Uterus (tissue), 4 donors: ENCODE results near the gene RBM10. TPM values are rescaled to one million over a fixed set of nuclear protein-coding genes. Genes with fewer than 3 reads are reported as not detected.

Experiments used
- DNase-seq, 2 donors: peaks; one replicate each; pipeline ENCODE4 v3.0.0-alpha.2; 2019 to 2020
- H3K27ac ChIP-seq, 2 donors: fragments of 200-600 bp; sonication (generic); 1 replicate in 1 of 2; 2 replicates in 1 of 2; pipeline ENCODE4 v1.5.1; 2016 to 2018
- H3K27me3 ChIP-seq, 2 donors: fragments of 200-600 bp; sonication (generic); one replicate each; pipeline ENCODE4 v1.5.1; 2018 to 2019; ENCODE audit warnings: control low read depth in 1 of 2
- H3K36me3 ChIP-seq, 2 donors: fragments of 200-600 bp; sonication (generic); one replicate each; pipeline ENCODE4 v1.5.1; 2019; ENCODE audit warnings: control low read depth in 1 of 2
- H3K4me1 ChIP-seq, 2 donors: fragments of 200-600 bp; sonication (generic); one replicate each; pipeline ENCODE4 v1.5.1; 2018 to 2019; ENCODE audit warnings: control low read depth in 1 of 2
- H3K4me3 ChIP-seq, 2 donors: fragments of 200-600 bp; sonication (generic); 1 replicate in 1 of 2; 2 replicates in 1 of 2; pipeline ENCODE4 v1.5.1; 2018 to 2019; ENCODE audit warnings: mild to moderate bottlenecking in 1 of 2
- H3K9me3 ChIP-seq, 2 donors: fragments of 200-600 bp; sonication (generic); one replicate each; pipeline ENCODE4 v1.5.1; 2019; ENCODE audit warnings: control low read depth in 1 of 2
- POLR2A ChIP-seq, 2 donors: fragments of 450-650 bp; IDR thresholded peaks; one replicate each; pipeline ENCODE4 v1.6.1; 2016; ENCODE audit warnings: antibody characterized with exemption in 2 of 2, mild to moderate bottlenecking in 1 of 2, moderate library complexity in 1 of 2
- intact Hi-C: fragments of 100-400 bp; cut with DNase I; formaldehyde crosslinking; loops from one replicate; pipeline ENCODE4 v1.15.1; 2023; ENCODE audit warnings: low total_unique reads
- total RNA-seq, 4 donors: library from RNA; depleted of rRNA in 3 of 4; stranded (reverse); fragments of >200 nt in 3 of 4; gene quantifications; one replicate each; pipeline versions ENCODE4 v1.1.0 to v1.2.4, GENCODE V29; 2014 to 2023
- TF ChIP-seq, protein P1 (sequence below), 4 experiments: fragments of 200-600 bp in 2 of 4; fragments of 450-650 bp in 2 of 4; sonication (generic) in 2 of 4; IDR thresholded peaks; one replicate each; pipeline ENCODE4 v1.5.1; 2016 to 2019; ENCODE audit warnings: antibody characterized with exemption in 4 of 4, mild to moderate bottlenecking in 2 of 4, moderate library complexity in 1 of 4
- donor health status: DM: yes; HTN: yes; CAD: no.

The RBM10 gene
- total RNA-seq, 4 donors from 2014 or later, result 4.4 to 45.4 (median 22.3) TPM

DNA sequence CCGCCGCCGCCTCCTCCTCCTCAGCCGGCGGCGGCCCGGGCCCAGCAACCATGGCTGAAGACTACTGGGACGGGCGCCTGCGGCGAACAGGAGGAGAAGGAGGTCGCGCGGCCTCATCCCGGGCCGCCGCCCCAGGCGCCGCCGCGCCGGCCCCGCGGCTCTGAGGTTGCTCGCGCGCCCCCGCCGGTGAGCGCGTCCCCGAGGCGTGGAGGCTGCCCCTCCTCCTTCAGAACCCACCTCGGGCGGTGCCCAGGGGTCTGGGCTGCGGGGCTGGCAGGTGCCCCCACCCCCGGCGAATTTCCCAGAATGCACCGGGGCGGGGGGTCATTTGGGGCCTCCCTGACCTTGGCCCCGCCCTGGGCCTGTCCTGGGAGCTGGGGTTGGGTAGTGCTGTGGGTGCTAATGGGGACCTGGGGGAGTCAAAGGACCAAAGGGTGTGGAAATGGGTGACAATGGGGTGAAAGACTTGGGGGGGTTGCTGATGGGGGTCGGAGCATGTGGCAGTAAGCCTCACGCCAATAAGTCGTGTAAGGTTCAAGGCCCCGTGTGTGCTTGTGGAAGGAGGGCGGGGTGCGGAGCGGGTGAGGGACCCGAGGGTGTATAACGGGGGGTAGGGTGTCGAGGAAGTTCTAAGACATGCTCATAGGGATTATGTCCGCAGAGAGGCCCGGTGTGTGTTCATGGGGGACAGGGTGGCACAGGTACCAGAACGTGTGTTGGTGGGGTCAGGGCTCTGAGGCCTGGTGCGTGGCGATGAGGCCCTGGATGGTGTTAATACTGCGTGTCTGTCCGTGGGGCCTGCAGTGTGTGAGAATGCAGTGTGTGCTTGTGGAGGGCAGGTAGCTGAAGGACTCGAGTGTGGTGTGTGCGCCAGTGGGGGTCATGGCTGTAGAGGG is 74.1 kb downstream of the RBM10 start:
- peak overlapping the region; percentile 95 for H3K27ac ChIP-seq
- H3K36me3 ChIP-seq, result no peaks in the 10 kb centered on the region
- peak overlapping the region; percentile 47 to 87 for H3K4me3 ChIP-seq
- H3K27me3 ChIP-seq, result no peaks in the 10 kb centered on the region
- peak; percentile 49 to 68 for DNase-seq
- peaks cover 0 to 11% of the 10 kb centered on the region in 2 donors for H3K4me1 ChIP-seq
- no peak for TF ChIP-seq POLR2A (IDR thresholded peaks at IDR 0.05)
- TF ChIP-seq, protein P1, sequence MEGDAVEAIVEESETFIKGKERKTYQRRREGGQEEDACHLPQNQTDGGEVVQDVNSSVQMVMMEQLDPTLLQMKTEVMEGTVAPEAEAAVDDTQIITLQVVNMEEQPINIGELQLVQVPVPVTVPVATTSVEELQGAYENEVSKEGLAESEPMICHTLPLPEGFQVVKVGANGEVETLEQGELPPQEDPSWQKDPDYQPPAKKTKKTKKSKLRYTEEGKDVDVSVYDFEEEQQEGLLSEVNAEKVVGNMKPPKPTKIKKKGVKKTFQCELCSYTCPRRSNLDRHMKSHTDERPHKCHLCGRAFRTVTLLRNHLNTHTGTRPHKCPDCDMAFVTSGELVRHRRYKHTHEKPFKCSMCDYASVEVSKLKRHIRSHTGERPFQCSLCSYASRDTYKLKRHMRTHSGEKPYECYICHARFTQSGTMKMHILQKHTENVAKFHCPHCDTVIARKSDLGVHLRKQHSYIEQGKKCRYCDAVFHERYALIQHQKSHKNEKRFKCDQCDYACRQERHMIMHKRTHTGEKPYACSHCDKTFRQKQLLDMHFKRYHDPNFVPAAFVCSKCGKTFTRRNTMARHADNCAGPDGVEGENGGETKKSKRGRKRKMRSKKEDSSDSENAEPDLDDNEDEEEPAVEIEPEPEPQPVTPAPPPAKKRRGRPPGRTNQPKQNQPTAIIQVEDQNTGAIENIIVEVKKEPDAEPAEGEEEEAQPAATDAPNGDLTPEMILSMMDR (IDR thresholded peaks at IDR 0.05), result no peak
- no peaks in the 10 kb centered on the region for H3K9me3 ChIP-seq
- intact Hi-C loops, result no loop called here

DNA sequence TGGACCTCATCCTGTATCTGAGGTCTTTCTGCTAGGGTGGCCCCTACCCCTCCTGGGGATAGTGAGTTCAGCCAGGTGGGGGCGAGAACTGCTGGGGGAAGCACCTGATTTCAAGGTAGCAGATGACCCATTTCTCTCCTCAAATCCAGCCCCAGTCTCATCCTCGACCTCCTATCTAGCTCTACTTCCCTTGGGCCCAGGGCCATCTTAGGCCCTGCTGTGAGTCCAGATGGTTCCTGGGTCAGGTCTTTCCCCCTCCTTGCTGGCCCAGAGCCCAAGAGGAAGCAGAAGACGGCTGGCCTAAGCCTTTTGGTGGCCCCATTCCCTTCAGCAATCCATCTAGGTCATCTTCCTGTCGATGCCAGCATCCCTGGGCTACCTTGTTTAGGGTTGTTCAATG is 76.7 kb downstream of the RBM10 start:
- H3K36me3 ChIP-seq, result no peaks in the 10 kb centered on the region
- no peaks in the 10 kb centered on the region for H3K9me3 ChIP-seq
- no peak for TF ChIP-seq POLR2A (IDR thresholded peaks at IDR 0.05)
- TF ChIP-seq, protein P1 (IDR thresholded peaks at IDR 0.05), result no peak
- peaks cover 0 to 11% of the 10 kb centered on the region in 2 donors for H3K4me1 ChIP-seq
- no peaks in the 10 kb centered on the region for H3K27me3 ChIP-seq
- no peak for DNase-seq
- H3K4me3 ChIP-seq, result no peak overlapping the region
- H3K27ac ChIP-seq, result no peak overlapping the region
- intact Hi-C loops, result no loop called here

DNA sequence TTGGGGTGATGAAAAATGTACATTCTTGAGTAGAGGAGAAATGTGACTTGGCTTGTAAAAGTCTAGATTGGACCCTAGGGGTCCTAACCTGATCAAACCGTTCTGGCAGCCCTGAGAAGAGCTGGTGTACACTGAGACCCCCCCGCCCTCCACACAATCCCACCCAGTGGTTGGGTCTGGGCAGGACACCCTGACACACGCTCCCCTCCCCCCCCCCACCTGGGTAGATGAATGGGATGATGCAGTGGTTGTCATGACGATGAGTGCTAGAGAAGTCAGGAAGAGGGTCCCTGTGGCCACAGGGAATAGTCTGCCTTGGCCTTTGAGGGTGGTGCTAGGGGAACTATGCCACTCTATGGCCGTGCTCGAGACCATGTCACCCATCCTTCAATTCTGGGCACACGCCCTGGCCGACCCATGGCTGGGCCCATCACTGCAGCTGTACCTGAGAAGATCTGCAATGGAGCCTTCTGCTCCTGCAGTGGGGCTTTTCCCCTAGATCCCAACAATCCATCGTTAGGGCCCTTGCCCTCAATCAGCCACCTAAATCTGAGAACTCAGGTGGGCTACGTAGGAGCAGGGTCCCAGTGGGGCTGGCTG is 77.8 kb downstream of the RBM10 start:
- Histone ChIP-seq H3K4me1 (peaks cover 0 to 5% of the 10 kb centered on the region in 2 donors), H3K36me3 (no peaks in the 10 kb centered on the region), H3K9me3 (no peaks in the 10 kb centered on the region), H3K4me3 (no peak overlapping the region), H3K27ac (no peak overlapping the region), H3K27me3 (no peaks in the 10 kb centered on the region)
- TF ChIP-seq, protein P1 (IDR thresholded peaks at IDR 0.05), result no peak
- no peak for TF ChIP-seq POLR2A (IDR thresholded peaks at IDR 0.05)
- DNase-seq, result no peak
- intact Hi-C loops, result no loop called here

DNA sequence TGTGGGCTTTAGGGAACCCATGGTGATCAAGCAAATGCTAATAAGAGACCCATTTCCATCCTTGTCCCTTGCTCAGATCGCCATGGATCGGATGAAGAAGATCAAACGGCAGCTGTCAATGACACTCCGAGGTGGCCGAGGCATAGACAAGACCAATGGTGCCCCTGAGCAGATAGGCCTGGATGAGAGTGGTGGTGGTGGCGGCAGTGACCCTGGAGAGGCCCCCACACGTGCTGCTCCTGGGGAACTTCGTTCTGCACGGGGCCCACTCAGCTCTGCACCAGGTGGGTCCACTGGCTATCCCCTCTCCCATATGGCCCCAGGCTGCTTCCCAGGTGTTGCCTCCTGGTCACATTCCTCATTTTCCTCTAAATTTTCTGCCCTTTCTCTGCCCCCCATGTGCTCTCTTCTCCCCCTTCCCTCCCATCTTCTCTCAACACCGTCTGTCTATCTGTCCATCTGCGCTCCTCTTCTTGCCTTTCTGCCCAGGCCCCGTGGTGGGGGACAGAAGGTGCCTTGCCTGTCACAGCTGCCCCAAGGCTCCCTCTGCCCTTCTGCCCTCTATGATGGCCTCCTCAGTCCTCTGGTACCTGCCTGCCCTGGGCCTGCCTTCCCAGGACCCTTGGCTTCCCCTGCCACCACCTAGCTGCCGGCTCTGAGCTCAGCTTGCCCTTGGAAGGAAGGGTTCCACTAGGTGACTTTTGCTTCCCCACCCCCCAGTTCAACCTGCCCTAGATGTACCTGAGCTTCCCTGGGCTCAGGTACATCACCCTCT is 78.6 kb downstream of the RBM10 start:
- Histone ChIP-seq H3K4me1 (peaks cover 0 to 5% of the 10 kb centered on the region in 2 donors), H3K27ac (no peak overlapping the region), H3K27me3 (no peaks in the 10 kb centered on the region), H3K4me3 (no peak overlapping the region), H3K9me3 (no peaks in the 10 kb centered on the region), H3K36me3 (no peaks in the 10 kb centered on the region)
- intact Hi-C loops, result no loop called here
- TF ChIP-seq POLR2A (IDR thresholded peaks at IDR 0.05), result no peak
- TF ChIP-seq, protein P1 (IDR thresholded peaks at IDR 0.05), result no peak
- no peak for DNase-seq
